GM18951 (cell line): ENCODE data around the gene FHOD3.

Experiments
- POLR2A ChIP-seq: IDR thresholded peaks from 4 replicates; pipeline ENCODE4 v1.6.1; 2011; ENCODE audit warnings: mild to moderate bottlenecking; ENCODE audit not compliant: insufficient read length, insufficient read depth; ENCODE audit errors: extremely low read depth
- in situ Hi-C: fragments of 300-500 bp; cut with MboI; formaldehyde crosslinking; loops from one replicate; pipeline ENCODE4 v1.12.0; 2022; ENCODE audit warnings: low sequenced_read_pairs, mixed read lengths, inconsistent platforms; ENCODE audit not compliant: unreplicated experiment

FHOD3 gene

DNA sequence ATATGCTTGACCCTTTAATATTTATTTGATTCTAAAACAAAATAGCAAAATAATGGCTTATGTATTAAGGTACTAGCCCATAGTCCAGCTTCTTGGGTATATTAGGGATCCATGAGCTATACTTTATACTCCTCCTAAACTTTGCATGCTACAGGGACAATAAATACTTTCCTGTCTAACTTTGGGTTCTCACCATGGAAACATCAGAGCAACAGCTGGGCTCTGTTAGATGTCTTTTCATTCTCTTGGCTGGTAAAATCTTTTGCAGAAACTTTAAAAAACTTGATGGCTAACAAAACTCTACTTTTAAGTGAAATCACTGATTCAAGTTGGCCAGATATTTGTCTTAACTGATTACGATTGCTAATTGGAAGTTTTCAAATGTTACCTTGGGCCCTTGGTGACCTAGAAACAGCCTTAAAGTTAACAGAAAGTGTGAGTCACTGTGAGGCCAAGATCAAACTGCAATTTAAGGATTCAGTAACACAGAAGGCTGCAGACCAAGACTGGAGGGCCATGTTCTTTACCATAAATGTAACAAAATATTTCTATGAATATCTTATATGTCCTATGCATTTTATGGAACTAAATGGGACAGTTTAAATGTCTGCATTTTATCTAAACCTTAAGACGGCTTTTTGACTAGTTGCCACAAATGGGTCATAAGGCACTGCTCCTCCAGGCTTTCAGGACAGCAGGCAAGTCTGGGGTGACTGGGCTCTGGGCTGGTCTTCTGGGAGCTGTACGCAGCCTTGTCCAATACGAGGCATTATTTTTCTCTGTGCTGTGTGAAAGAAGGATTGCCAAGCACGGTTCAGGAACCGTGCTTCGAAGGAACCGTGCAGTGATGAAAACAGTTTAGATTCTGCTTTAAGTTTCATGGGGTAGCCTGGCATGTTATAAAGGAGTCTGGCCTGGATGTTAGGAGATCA, 342.8 kb downstream of the FHOD3 start:
- in situ Hi-C loops: no loop called here
- TF ChIP-seq POLR2A: no peak

DNA sequence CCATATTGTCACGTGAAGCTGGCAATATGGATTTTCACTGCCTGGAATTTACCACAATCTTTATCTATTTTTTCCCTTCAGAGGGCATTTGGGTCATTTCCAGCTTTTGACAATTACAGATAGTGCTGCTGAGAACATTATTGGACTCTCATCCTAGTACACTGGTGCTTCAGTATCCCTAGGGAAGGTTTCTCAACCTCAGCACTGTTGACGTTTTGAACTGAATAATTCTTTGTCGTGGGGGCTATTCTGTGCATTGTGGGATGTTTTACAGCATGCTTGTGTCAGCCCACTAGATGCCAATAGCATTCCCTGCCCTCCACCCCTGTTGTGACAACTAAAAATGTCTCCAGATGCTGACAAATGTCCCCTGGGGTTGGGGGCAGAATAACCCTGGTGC, 345.5 kb downstream of the FHOD3 start:
- no peak for TF ChIP-seq POLR2A
- in situ Hi-C loops: no loop called here

DNA sequence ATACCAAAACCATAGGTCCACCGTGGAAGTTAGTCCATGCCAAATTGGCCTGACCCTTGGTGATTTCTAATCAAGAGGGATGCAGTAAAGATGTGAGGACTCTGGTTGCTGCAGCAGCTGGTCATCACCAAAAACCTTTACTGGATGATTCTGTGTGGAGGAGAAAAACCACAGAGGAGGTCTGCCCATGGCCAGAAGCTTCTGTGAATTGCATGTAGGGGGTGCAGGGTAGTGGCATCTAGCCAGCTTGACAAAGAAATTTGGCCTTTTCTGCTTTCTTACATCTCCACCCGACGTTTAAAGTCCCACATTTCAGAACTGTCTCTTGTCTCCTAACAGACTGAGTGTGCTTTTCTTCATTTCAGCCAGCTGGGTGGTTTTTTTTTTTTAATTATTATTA, 351.3 kb downstream of the FHOD3 start:
- in situ Hi-C loops: no loop called here
- no peak for TF ChIP-seq POLR2A

DNA sequence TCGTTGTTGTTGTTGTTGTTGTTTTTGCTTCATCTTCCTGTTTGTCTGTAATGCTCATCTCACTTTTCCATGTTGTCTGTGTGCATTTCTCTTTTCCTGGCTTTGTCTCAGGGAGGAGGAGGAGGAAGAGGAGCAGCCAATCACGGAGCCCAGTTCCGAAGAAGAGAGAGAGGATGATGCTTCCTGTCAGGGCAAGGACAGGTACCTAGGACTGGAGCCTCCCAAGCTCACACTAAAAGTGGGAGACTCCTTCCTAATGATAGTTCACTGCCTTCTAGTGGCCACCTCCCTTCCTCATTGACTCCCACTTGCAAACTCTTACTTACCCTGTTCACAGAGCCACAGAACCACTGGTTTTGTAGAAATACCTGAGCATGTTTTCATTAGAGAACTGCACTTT, 351.7 kb downstream of the FHOD3 start:
- no peak for TF ChIP-seq POLR2A
- in situ Hi-C loops: no loop called here

DNA sequence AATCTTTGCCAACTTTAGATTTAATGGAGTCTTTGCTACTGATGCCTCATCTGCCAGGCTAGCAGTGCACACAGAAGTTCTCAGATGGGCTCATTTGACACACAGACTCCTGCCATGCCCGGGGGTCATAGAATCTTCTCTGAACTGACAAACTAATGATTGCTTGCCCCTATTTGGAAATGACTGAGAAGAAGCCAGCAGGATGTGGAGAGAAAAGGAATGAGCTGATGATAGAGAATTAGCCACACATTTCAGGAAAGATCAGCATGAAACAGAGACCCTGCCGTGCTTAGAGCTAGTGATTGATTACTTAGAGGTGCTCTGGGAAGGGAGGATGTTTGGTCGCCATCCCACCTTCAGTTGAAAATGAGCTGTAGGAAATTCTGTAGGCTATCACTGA, 352.8 kb downstream of the FHOD3 start:
- TF ChIP-seq POLR2A: no peak
- in situ Hi-C loops: no loop called here

DNA sequence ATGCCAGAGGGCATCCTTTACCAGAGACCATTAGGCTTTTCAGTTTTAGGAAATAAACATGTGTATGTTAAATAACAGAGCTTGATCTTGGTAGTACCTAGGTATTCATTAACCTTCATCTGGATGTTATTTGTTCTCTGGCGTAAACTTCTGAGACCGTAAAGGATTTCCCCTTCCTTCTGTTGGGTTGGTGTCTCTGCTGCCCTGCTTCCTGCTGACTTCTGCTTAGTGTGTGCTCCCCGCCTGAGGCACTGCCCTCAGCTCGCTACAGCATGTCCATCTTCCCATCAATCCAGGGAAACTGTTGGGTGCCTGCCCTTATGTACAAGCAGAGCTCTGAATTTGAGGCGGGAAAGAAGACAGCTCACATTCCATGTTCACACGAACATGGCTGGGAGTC, 353.4 kb downstream of the FHOD3 start:
- TF ChIP-seq POLR2A: no peak
- in situ Hi-C loops: no loop called here

DNA sequence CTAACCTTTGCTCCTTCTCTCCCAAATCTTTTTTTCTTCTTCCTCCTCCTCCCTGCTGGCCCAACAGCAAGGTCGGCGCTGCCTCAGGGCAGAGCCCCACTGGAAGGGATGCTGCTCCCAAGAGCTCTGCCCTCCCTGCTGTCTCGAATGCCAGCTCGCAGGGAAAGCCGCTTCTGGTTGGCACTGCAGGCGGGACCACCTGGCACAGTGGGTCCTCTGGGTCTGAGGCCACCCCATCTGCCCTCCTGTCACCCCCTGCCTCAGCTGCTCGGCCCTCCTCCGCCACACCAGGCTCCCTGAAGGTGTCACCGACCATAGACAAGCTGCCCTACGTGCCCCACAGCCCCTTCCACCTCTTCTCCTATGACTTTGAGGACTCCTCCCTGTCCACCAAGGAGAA, 355.0 kb downstream of the FHOD3 start:
- no peak for TF ChIP-seq POLR2A
- in situ Hi-C loops: no loop called here

DNA sequence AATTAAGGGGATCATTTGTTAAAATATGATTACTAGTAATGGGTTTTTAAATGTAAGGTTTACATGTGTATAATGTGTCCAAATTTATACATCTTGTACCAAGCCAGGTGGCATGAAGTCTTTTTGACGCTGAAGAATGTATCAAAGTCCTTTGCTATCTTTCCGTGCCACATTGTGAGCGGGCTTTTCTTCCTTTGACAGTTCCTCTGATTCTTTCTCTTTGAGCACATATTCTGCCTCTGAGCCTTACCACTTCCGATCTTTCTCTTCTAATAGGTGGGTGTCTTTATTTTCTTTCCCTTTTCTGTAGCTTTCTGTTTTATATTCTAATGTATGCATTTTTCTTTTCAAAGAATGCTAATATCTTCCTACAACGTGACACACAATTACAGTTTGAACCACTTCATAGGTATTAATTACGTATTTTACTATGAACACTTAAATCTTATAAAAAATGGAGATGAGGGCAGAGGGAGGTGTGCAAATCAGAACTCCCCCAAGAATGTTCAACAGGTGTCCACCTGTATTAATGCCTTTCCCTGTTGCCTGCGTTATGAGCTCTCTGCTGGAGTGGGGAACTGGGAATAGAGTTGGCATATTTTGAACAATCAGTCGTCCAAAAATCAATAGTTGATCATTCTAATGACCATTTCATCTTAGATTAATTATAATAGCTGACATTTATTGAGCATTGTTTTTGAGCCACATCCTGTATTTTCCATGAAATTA, 355.8 kb downstream of the FHOD3 start:
- in situ Hi-C loops: no loop called here
- TF ChIP-seq POLR2A: no peak

DNA sequence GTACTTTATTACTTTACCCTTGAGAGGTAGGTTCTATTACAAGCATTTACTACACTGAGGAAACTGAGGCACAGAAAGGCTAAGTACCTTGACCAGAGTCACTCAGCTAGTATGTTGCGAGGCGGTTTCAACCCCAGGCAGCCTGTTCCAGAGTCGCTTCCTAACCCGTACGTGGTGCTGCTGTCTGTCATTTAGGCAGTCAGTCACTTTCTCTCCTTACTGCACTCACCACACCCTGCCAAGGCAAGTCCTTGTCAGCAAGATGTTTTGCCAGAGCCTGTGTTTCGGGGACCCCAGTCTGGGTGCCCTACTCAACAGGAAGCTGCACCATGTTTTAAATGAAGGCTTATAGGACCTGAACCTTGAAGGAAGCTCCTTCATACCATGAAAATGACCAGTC, 356.4 kb downstream of the FHOD3 start:
- TF ChIP-seq POLR2A: no peak
- in situ Hi-C loops: no loop called here

DNA sequence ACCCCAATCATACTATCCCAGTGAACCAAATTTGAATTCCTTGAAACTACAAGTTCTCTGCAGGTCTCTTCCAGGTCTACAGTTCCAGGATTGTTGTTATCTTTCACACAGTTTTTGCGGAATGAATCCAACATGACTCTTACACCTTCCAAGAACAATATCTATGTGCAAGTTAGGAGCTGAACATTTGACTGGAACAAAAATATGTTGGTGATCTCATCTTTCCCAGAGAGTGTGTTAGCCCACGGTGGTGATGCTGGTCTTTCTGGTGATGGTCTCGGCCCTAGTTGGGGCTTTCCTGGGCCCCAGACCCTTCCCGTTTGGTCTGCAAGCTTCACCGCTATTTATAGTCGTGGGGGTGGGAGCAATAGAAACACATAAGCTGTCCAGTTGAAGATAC, 357.6 kb downstream of the FHOD3 start:
- no peak for TF ChIP-seq POLR2A
- in situ Hi-C loops: no loop called here

DNA sequence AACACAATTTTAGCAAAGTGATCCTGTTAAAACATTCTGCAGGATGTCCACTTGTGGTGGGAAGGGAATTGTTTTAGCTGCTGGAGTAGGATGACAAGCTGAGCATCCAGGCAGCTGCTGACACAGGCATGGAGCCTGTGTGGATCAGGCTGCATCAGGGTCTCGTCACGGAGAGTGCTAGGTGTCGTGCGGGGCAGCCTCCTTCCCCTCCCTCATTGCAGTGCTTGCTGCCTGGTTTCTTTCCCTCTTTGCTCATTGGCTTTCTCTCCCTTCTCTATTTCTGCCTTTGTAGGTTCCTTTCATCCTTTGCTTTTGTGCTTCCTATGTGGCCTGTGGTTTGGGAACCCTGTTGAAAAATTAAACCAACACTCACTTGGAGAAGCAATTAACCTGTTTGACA, 358.4 kb downstream of the FHOD3 start:
- no peak for TF ChIP-seq POLR2A
- in situ Hi-C loops: no loop called here

DNA sequence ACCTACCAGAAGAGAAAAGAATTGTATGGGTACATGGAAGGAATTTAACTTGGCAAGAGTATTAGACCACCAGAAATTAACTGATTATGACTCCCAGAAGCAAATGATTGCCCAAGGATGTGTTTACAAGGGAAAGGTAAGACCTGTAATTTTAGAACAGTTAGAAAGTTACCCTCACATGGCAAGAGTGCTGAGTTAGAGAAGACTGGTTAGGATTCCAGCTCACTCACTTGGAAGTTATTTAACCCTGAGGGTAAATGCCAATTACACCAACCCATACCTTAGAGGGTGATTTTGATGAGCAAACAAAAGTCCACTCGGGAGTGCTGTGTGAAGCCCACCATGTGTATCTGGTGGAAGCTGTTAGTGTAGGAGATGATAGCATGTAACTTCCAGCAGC, 361.1 kb downstream of the FHOD3 start:
- in situ Hi-C loops: no loop called here
- TF ChIP-seq POLR2A: no peak

DNA sequence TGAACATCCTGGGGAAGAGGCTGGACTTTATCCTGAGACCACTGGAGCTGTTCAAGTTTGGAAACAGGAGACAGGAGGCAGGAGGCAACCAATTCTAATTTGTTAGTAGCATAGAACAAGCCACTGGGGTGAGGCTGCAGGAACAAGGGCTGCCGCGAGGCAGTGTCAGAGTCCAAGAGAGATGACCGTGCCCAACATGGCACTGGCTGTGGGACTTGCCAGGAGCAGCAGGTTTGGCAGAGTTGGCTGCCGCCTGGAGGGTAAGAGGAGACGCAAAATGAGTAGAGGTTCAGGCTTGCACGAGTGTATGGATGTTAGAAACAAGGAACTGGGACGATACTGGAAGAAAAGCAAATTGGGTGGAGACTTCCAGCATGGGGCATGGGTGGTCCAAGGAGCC, 362.8 kb downstream of the FHOD3 start:
- no peak for TF ChIP-seq POLR2A
- in situ Hi-C loops: no loop called here

DNA sequence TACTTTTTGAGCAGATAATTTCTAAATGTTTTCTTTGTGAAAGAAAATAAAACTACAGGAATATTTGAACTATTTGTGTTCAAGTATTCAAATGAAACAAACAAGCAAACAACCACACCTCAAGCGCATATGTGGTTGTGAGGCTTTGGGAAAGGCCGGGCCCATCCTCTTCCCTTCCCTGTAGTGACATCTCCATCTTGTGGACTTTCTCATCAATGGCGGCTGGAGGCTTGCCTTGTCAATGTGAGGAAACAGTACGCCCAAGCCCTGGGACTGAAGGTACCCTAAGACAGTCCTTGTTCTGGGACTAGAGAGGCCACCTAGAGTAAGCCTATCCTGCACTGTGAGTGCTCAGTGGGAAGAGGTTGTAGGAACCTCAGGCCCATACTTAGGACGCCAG, 364.5 kb downstream of the FHOD3 start:
- TF ChIP-seq POLR2A: no peak
- in situ Hi-C loops: no loop called here
